ENCODE results near the gene CCDC24. TPM values are rescaled to one million over a fixed set of nuclear protein-coding genes. Genes with fewer than 3 reads are reported as not detected.

The CCDC24 gene
- total RNA-seq, 1 donor from 2014 or later: 4.8 TPM

- no peak for DNase-seq (ENCODE audit: low spot score in 2 of 2)
- H3K4me1 ChIP-seq: peaks cover 0 to 7% of the 10 kb centered on the region in 2 donors
- TF ChIP-seq, protein P1, sequence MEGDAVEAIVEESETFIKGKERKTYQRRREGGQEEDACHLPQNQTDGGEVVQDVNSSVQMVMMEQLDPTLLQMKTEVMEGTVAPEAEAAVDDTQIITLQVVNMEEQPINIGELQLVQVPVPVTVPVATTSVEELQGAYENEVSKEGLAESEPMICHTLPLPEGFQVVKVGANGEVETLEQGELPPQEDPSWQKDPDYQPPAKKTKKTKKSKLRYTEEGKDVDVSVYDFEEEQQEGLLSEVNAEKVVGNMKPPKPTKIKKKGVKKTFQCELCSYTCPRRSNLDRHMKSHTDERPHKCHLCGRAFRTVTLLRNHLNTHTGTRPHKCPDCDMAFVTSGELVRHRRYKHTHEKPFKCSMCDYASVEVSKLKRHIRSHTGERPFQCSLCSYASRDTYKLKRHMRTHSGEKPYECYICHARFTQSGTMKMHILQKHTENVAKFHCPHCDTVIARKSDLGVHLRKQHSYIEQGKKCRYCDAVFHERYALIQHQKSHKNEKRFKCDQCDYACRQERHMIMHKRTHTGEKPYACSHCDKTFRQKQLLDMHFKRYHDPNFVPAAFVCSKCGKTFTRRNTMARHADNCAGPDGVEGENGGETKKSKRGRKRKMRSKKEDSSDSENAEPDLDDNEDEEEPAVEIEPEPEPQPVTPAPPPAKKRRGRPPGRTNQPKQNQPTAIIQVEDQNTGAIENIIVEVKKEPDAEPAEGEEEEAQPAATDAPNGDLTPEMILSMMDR (IDR thresholded peaks at IDR 0.05): no peak
- no peaks in the 10 kb centered on the region for H3K9me3 ChIP-seq
- no peak overlapping the region for H3K27ac ChIP-seq
- H3K4me3 ChIP-seq: no peak overlapping the region
- intact Hi-C loops (cut with DNase I): no loop called here
- H3K36me3 ChIP-seq: peaks cover 0 to 3% of the 10 kb centered on the region in 2 donors
- no peaks in the 10 kb centered on the region for H3K27me3 ChIP-seq
Observed at GRCh38 chr1:43982808-43983207, 8.6 kb upstream of the CCDC24 start.

DNA sequence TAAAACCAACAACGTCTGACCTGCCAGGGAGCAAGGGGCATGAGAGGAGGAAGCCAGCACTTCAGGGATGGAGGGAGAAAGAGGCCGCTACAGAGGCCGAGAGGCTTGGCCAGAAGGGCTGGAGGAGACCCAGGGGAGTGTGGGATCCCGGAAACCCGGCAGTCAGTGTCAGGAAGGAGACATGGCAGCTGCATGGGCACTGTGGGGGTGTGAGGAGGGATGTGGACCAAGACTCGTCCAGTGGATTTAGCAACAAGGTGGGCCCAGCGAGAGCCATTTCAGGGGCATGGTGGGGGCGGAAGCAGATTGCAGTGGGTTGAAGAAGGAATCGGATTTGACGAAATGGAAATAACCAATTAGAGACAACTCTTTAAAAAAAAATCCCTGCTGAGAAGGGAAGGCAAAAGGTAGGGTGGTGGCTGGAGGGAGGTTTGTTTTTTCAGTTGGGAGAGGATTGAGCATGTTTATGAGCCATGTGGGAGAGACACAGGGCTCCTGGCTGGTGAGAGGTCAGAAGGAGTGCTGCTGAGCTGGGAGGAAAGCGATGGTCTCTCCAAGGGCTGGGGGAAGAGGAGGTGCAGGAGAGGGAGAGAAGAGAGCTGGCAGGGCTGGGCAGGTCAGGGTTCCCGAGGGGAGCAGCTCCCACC lies 8.0 kb upstream of the CCDC24 start:
- Histone ChIP-seq H3K27me3 (no peaks in the 10 kb centered on the region), H3K27ac (no peak overlapping the region), H3K4me3 (no peak overlapping the region), H3K9me3 (no peaks in the 10 kb centered on the region), H3K4me1 (peaks cover 0 to 4% of the 10 kb centered on the region in 2 donors), H3K36me3 (no peaks in the 10 kb centered on the region)
- intact Hi-C loops (cut with DNase I): no loop called here
- TF ChIP-seq, protein P1 (IDR thresholded peaks at IDR 0.05): no peak
- DNase-seq (ENCODE audit: low spot score in 2 of 2): no peak

DNA sequence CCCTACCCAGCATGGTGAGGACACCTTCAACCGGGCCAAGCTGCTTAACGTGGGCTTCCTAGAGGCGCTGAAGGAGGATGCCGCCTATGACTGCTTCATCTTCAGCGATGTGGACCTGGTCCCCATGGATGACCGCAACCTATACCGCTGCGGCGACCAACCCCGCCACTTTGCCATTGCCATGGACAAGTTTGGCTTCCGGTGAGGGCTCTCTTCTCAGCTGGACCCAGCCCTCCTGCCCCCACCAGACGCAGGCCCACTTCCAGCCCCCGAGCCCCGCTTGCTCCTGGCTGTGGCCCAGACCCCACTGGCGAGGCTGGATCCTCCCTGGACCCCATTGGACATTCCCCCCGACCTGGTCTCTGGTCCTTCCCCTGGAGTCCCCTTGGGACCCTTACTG lies 6.5 kb upstream of the CCDC24 start:
- H3K4me3 ChIP-seq: no peak overlapping the region
- no peaks in the 10 kb centered on the region for H3K9me3 ChIP-seq
- TF ChIP-seq, protein P1 (IDR thresholded peaks at IDR 0.05): no peak
- no peak for DNase-seq (ENCODE audit: low spot score in 2 of 2)
- no peaks in the 10 kb centered on the region for H3K4me1 ChIP-seq
- no peak overlapping the region for H3K27ac ChIP-seq
- intact Hi-C loops (cut with DNase I): no loop called here
- H3K27me3 ChIP-seq: no peaks in the 10 kb centered on the region
- H3K36me3 ChIP-seq: no peaks in the 10 kb centered on the region

DNA sequence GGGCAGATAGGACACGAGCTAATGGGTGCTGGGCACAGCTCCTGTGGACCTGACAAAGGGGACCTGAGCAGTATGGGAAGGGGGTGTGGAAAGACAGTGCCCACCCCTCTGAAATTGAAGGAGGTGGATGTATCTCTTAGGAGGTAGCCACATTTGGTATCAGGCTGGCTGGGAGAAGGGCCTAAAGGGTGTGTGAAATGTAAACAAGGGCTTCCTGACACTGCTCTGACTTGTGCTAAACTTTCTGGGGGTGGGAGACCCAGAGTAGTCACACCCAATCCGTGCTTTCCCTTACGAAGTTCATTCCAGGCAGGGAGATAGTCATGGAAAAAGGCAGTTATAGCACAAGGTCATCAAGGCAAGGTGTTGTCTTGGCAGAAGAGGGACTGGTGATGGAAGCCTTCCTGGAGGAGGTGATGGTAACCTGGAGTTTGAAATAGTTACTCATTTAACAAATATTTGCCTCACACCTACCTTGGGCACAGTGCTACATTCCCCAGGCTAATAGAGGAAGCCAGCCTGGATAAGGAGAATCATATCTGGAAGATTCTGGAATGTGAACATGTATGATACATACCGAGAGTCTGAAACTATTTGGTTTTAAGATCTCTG lies 5.3 kb upstream of the CCDC24 start:
- peaks cover 6 to 7% of the 10 kb centered on the region in 2 donors for H3K4me1 ChIP-seq
- TF ChIP-seq, protein P1 (IDR thresholded peaks at IDR 0.05): no peak
- intact Hi-C loops (cut with DNase I): no loop called here
- H3K27ac ChIP-seq: no peak overlapping the region
- no peak overlapping the region for H3K4me3 ChIP-seq
- no peaks in the 10 kb centered on the region for H3K36me3 ChIP-seq
- H3K9me3 ChIP-seq: no peaks in the 10 kb centered on the region
- no peak for DNase-seq (ENCODE audit: low spot score in 2 of 2)
- H3K27me3 ChIP-seq: no peaks in the 10 kb centered on the region

DNA sequence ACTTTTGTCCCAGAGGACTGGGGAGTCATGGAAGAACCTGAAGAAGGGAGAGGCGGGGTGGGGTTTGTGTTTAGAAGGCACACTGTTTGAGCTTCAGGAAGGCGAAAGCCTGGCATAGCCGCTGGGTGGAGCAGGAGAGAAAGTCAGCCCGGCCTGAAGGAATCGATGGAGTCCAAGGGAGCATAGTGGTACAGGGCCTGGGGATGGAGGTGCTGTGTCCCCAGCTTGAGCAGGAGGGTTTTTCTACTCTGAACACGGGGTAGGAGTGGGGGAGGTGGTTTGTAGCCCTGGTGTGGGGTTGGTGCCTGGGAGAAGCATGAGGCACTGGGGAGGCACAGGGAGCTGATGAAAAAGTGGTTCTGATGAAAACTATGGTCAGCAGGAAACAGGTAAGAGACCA lies 4.7 kb upstream of the CCDC24 start:
- no peak for DNase-seq (ENCODE audit: low spot score in 2 of 2)
- H3K27ac ChIP-seq: no peak overlapping the region
- peaks cover 6 to 8% of the 10 kb centered on the region in 2 donors for H3K4me1 ChIP-seq
- no peaks in the 10 kb centered on the region for H3K27me3 ChIP-seq
- TF ChIP-seq, protein P1 (IDR thresholded peaks at IDR 0.05): no peak
- H3K4me3 ChIP-seq: no peak overlapping the region
- no peaks in the 10 kb centered on the region for H3K36me3 ChIP-seq
- intact Hi-C loops (cut with DNase I): no loop called here
- H3K9me3 ChIP-seq: no peaks in the 10 kb centered on the region

All from ascending aorta (tissue), 2 donors.